Stimulated activated CD4-positive, alpha-beta T cell treated with anti-CD3 and anti-CD28 coated beads, Interleukin-12 subunit alpha, Interleukin-12 subunit beta, amount 100 ng/mL, for 4 hours (primary cell): ENCODE data around the gene PNKD.

ENCODE experiments used
- DNase-seq: peaks from one replicate; pipeline ENCODE4 v3.0.0-alpha.2; 2020

The PNKD gene

GRCh38 chr2:218345491-218346236 is 75.3 kb downstream of the PNKD start:
- DNase-seq = no peak

- DNase-seq = no peak
Measured at GRCh38 chr2:218347172-218347571, 76.9 kb downstream of the PNKD start.

GRCh38 chr2:218354045-218354444 is 83.7 kb downstream of the PNKD start:
- DNase-seq = no peak

GRCh38 chr2:218354850-218355443 is 84.6 kb downstream of the PNKD start:
- DNase-seq = no peak

GRCh38 chr2:218357236-218358177 is 87.2 kb downstream of the PNKD start:
- no peak for DNase-seq

- DNase-seq = no peak
Measured at GRCh38 chr2:218360453-218360852, 90.1 kb downstream of the PNKD start.

- no peak for DNase-seq
Measured at GRCh38 chr2:218362606-218363005, 92.3 kb downstream of the PNKD start.

- no peak for DNase-seq
Measured at GRCh38 chr2:218363736-218364135, 93.4 kb downstream of the PNKD start.

- DNase-seq = no peak
Measured at GRCh38 chr2:218364196-218364595, 93.9 kb downstream of the PNKD start.

- DNase-seq = no peak
Measured at GRCh38 chr2:218366621-218367414, 96.5 kb downstream of the PNKD start.

- peak; percentile 67 for DNase-seq
Measured at GRCh38 chr2:218367415-218368149, 97.3 kb downstream of the PNKD start.

- DNase-seq = no peak
Measured at GRCh38 chr2:218368150-218368528, 97.8 kb downstream of the PNKD start.

GRCh38 chr2:218368621-218369153 is 98.4 kb downstream of the PNKD start:
- DNase-seq = no peak

- no peak for DNase-seq
Measured at GRCh38 chr2:218369330-218369729, 99.0 kb downstream of the PNKD start.

- no peak for DNase-seq
Measured at GRCh38 chr2:218370410-218371063, 100.2 kb downstream of the PNKD start.

GRCh38 chr2:218371983-218372350 is 101.6 kb downstream of the PNKD start:
- DNase-seq = no peak

- DNase-seq = no peak
Measured at GRCh38 chr2:218374795-218375194, 104.5 kb downstream of the PNKD start.

- no peak for DNase-seq
Measured at GRCh38 chr2:218375212-218375611, 104.9 kb downstream of the PNKD start.

- DNase-seq = no peak
Measured at GRCh38 chr2:218378053-218378452, 107.7 kb downstream of the PNKD start.

- no peak for DNase-seq
Measured at GRCh38 chr2:218381916-218382366, 111.6 kb downstream of the PNKD start, which contains the start of gene SLC11A1. SLC11A1 (plus strand) TSS chr2:218382273; CDS start chr2:218382369, 96 bp downstream.

- no peak for DNase-seq
Measured at GRCh38 chr2:218382785-218383184, 112.5 kb downstream of the PNKD start.
